Osteocyte (in vitro differentiated cells): ENCODE data around the gene RNF149. TPM values are rescaled to one million over a fixed set of nuclear protein-coding genes. Genes with fewer than 3 reads are reported as not detected.

Experiments used
- DNase-seq: peaks from one replicate; pipeline ENCODE4 v3.0.0; 2021; ENCODE audit warnings: mixed read lengths; ENCODE audit not compliant: unreplicated experiment; ENCODE audit errors: extremely low spot score
- H3K27ac Mint-ChIP-seq: one replicate; pipeline ENCODE4 v1.8.0; 2021; ENCODE audit warnings: mild to moderate bottlenecking, mixed read lengths; ENCODE audit not compliant: unreplicated experiment
- H3K27me3 Mint-ChIP-seq: one replicate; pipeline ENCODE4 v1.8.0; 2021; ENCODE audit warnings: mixed read lengths; ENCODE audit not compliant: unreplicated experiment
- H3K36me3 Mint-ChIP-seq: one replicate; pipeline ENCODE4 v1.8.0; 2021; ENCODE audit warnings: mixed read lengths; ENCODE audit not compliant: unreplicated experiment
- H3K4me1 Mint-ChIP-seq: one replicate; pipeline ENCODE4 v1.8.0; 2021; ENCODE audit warnings: mixed read lengths; ENCODE audit not compliant: unreplicated experiment
- H3K4me3 Mint-ChIP-seq: one replicate; pipeline ENCODE4 v1.8.0; 2021; ENCODE audit warnings: mild to moderate bottlenecking, moderate library complexity, mixed read lengths; ENCODE audit not compliant: unreplicated experiment
- H3K9me3 Mint-ChIP-seq: one replicate; pipeline ENCODE4 v1.8.0; 2021; ENCODE audit warnings: mixed read lengths; ENCODE audit not compliant: unreplicated experiment
- total RNA-seq: library from RNA; stranded (reverse); gene quantifications from 2 replicates; pipeline ENCODE4 v1.2.1, GENCODE V29; 2021
- TF ChIP-seq, protein P1 (sequence below): fragments of 200-600 bp; sonication (generic); IDR thresholded peaks from 2 replicates; pipeline ENCODE4 v1.5.0; 2021; ENCODE audit warnings: antibody characterized with exemption, mild to moderate bottlenecking, moderate library complexity

The RNF149 gene
- total RNA-seq, 1 donor from 2014 or later, result 31.8 TPM

DNA sequence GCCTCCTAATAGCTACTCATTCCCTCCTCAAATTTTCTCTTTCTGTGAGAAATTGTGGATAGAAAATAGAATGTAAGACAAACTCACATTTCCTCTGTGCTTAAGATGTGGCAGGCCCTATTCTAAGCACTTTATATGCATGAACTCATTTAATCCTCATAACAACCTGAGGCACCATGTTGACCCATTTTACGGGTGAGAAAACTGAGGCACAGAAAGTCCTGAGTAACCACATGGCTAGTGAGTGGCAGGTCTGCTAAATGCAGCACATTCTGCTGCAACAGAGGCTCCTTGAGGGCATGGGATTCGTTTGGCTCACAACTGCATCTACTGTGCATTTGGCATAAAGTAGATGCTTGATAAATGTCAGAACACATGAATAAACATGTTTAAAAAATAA, 22.7 kb upstream of the RNF149 start:
- DNase-seq, result no peak
- Mint-ChIP-seq H3K4me1 (no peaks in the 10 kb centered on the region), H3K9me3 (no peaks in the 10 kb centered on the region), H3K27me3 (no peaks in the 10 kb centered on the region), H3K27ac (no peak overlapping the region), H3K36me3 (no peaks in the 10 kb centered on the region), H3K4me3 (no peak overlapping the region)
- TF ChIP-seq, protein P1, sequence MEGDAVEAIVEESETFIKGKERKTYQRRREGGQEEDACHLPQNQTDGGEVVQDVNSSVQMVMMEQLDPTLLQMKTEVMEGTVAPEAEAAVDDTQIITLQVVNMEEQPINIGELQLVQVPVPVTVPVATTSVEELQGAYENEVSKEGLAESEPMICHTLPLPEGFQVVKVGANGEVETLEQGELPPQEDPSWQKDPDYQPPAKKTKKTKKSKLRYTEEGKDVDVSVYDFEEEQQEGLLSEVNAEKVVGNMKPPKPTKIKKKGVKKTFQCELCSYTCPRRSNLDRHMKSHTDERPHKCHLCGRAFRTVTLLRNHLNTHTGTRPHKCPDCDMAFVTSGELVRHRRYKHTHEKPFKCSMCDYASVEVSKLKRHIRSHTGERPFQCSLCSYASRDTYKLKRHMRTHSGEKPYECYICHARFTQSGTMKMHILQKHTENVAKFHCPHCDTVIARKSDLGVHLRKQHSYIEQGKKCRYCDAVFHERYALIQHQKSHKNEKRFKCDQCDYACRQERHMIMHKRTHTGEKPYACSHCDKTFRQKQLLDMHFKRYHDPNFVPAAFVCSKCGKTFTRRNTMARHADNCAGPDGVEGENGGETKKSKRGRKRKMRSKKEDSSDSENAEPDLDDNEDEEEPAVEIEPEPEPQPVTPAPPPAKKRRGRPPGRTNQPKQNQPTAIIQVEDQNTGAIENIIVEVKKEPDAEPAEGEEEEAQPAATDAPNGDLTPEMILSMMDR, result no peak

DNA sequence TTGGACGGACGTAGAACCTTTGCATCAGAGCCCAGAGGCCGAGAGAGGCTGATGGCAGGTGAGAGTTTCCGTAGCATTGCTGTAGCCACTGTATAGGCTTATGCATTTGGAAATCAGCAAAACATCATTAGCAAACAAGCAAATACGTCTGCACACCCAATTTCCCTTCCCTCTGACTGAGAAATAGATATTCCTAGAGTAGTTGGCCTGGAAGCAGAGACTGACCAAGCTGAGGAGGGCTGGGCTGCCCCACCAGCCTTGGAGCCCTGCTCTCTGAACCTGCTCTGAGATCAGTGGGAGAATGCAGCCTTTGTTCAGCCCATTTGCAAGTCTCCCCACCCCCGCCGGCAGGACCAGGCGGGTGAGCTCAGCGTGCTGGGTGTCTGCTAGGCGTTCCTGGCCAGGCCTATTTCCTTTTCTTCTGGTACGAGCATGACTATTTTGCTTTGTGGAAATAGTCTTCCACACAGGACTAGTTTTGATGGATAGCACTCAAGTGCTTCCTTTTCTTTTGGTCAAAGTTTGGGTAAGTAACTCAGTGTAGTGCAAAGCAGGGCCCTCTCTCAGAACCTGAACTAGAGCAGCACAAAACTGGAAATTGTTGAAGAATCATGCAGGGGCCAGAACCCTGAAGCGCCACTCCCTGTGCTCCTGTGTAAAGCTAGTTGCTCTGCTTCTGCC, 21.9 kb upstream of the RNF149 start:
- Mint-ChIP-seq H3K4me3 (no peak overlapping the region), H3K27ac (no peak overlapping the region), H3K9me3 (no peaks in the 10 kb centered on the region), H3K27me3 (no peaks in the 10 kb centered on the region), H3K36me3 (no peaks in the 10 kb centered on the region), H3K4me1 (no peaks in the 10 kb centered on the region)
- no peak for DNase-seq
- TF ChIP-seq, protein P1, result no peak

DNA sequence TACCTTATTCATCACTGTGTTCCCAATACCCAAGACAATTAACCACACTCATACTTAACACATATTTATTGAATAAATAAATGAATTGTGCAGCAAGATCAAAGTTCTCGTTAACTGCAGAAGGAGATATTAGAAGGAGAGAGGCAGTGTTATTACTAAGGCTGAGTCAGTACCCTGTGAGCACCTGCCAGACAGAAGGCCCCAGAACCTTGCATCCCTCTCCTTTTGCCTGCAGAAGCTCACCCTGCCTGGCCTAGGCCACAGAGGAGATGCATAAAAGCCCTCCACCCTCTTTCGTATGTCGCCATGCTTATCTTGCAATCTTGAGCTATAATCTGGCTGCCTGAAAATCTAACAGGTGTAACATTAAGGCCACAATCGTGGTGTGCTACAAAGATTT, 20.5 kb upstream of the RNF149 start:
- H3K4me1 Mint-ChIP-seq, result no peaks in the 10 kb centered on the region

DNA sequence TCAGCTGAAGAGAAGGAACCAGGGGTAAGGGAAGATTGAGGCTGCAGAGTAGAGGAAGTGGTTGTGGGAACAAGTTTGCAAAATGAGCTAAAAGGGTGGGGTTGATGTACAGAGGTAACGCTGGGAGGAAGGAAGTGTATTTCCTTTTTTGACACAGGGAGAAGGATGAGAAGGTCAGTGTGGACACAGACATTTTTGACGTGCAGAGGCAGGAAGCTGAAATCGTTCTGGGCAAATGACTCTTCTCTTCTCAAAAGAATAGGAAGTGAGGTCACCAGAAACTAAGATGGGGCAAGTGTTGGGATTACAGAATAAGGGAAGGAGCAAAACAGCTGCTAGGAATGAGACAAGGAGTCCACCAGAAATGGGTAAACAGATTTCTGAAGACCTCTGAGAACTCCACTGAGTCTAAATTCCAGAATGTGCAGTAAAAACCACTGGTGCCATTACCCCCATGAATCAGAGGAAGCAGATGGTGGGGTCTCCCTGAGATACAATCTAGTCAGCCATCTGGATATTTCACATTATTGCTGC, 20.0 kb upstream of the RNF149 start:
- no peak overlapping the region for H3K27ac Mint-ChIP-seq
- no peaks in the 10 kb centered on the region for H3K4me1 Mint-ChIP-seq

More for the DNA sequence above, 20.5 kb upstream of the RNF149 start:
- H3K27ac Mint-ChIP-seq, result no peak overlapping the region
- H3K4me3 Mint-ChIP-seq, result no peak overlapping the region
- H3K27me3 Mint-ChIP-seq, result peaks cover 6% of the 10 kb centered on the region
- H3K9me3 Mint-ChIP-seq, result no peaks in the 10 kb centered on the region
- TF ChIP-seq, protein P1, result no peak
- DNase-seq, result no peak
- no peaks in the 10 kb centered on the region for H3K36me3 Mint-ChIP-seq

DNA sequence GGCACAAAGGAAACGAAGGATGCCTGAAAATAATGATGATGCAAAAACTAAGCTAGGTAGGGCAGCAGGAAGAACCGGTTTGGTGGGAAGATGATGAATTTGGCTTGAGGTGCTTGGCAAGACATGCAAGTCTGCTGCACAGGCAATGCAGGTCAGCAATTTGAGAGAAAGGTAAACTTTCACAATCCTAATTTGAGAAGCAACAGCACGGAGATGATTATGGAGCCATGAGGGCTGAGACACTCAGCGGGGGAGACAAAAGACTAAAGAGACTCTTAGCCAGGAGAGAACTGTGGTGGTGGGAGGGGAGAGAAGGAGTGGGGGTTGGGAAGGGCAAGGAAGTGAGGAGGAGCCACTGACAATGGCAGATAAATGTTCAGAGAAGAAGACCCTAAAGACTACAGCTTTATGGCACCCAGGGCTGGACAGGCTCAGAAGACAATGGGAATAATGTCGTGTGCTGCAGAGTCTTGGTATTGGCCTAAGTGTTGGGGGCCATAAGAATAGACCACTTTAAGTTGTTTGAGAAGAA, 19.4 kb upstream of the RNF149 start:
- no peak for DNase-seq
- peaks cover 11% of the 10 kb centered on the region for H3K27me3 Mint-ChIP-seq
- no peaks in the 10 kb centered on the region for H3K4me1 Mint-ChIP-seq
- no peaks in the 10 kb centered on the region for H3K36me3 Mint-ChIP-seq
- no peak overlapping the region for H3K27ac Mint-ChIP-seq
- no peaks in the 10 kb centered on the region for H3K9me3 Mint-ChIP-seq
- TF ChIP-seq, protein P1, result no peak
- no peak overlapping the region for H3K4me3 Mint-ChIP-seq

More for the DNA sequence above, 20.0 kb upstream of the RNF149 start:
- peaks cover 7% of the 10 kb centered on the region for H3K27me3 Mint-ChIP-seq
- H3K36me3 Mint-ChIP-seq, result no peaks in the 10 kb centered on the region
- H3K4me3 Mint-ChIP-seq, result no peak overlapping the region
- DNase-seq, result no peak
- no peaks in the 10 kb centered on the region for H3K9me3 Mint-ChIP-seq
- TF ChIP-seq, protein P1, result no peak
